ENCODE measurements around the gene XKR8.

DNA sequence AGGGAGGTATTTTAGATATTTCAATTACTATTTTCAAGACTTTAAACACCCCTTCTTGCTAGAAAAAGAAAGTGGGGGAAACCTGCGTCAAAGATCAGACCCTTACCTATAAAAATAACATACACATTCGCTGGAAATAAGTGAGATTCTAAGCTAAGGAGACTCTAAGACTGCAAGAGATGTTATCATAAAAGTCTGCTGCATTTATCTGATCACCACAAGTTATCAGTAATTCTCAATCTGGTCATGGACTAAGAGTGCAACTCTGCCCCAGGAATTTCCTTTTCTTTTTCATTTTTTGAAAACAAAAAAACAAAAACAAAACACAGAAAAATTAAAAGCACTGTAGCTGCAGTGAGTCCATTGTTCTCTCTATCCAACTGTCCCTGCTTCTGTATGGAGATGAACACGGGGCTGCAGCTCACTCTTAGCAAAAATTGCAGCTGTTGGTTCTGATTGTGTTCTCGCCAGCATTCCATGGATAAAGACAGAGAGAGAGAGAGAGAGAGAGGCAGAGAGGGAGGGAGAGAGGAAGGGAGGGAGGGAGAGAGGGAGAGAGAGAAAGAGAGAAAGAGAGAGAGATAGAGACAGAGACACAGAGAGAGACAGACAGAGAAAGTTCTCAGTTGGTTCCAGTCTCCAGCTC, 14.1 kb downstream of the XKR8 start:
- no peak for TF ChIP-seq POLR2A (IDR thresholded peaks at IDR 0.05)
- TF ChIP-seq, protein P1, sequence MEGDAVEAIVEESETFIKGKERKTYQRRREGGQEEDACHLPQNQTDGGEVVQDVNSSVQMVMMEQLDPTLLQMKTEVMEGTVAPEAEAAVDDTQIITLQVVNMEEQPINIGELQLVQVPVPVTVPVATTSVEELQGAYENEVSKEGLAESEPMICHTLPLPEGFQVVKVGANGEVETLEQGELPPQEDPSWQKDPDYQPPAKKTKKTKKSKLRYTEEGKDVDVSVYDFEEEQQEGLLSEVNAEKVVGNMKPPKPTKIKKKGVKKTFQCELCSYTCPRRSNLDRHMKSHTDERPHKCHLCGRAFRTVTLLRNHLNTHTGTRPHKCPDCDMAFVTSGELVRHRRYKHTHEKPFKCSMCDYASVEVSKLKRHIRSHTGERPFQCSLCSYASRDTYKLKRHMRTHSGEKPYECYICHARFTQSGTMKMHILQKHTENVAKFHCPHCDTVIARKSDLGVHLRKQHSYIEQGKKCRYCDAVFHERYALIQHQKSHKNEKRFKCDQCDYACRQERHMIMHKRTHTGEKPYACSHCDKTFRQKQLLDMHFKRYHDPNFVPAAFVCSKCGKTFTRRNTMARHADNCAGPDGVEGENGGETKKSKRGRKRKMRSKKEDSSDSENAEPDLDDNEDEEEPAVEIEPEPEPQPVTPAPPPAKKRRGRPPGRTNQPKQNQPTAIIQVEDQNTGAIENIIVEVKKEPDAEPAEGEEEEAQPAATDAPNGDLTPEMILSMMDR (IDR thresholded peaks at IDR 0.05): no peak

All from adrenal gland (tissue), 5 donors.